OCI-LY3 (cell line): ENCODE data around the gene CDA.

Experiments used
- H2AFZ ChIP-seq: fragments of 200-600, 300-600 bp; shearing (Covaris generic); 2 replicates; pipeline ENCODE4 v1.6.0; 2014; ENCODE audit warnings: antibody characterized with exemption, low read depth, low read length
- H3K27ac ChIP-seq: fragments of 200-600, 300-600 bp; sonication (generic); 2 replicates; pipeline ENCODE4 v1.5.1; 2014; ENCODE audit warnings: mild to moderate bottlenecking, low read length, moderate library complexity, mixed read lengths
- H3K27me3 ChIP-seq: fragments of 200-600, 300-600 bp; sonication (generic); 2 replicates; pipeline ENCODE4 v1.6.1; 2014; ENCODE audit warnings: low read depth, low read length, mixed read lengths
- H3K36me3 ChIP-seq: fragments of 200-600, 300-600 bp; sonication (generic); replicated peaks from 2 replicates; pipeline ENCODE3; 2014; ENCODE audit warnings: low read depth, low read length, mixed read lengths
- H3K4me1 ChIP-seq: fragments of 300-600, 200-600 bp; sonication (generic); 2 replicates; pipeline ENCODE4 v1.6.1; 2014; ENCODE audit warnings: low read length, mixed read lengths
- H3K4me2 ChIP-seq: fragments of 200-600, 300-600 bp; sonication (generic); 2 replicates; pipeline ENCODE4 v1.6.1; 2014; ENCODE audit warnings: low read length, mixed read lengths
- H3K4me3 ChIP-seq: fragments of 300-600, 200-600 bp; sonication (generic); 2 replicates; pipeline ENCODE4 v1.5.1; 2014; ENCODE audit warnings: antibody characterized with exemption, mild to moderate bottlenecking, low read length, moderate library complexity
- H3K79me2 ChIP-seq: fragments of 300-600, 200-600 bp; shearing (Covaris generic); 2 replicates; pipeline ENCODE4 v1.6.1; 2014; ENCODE audit warnings: mild to moderate bottlenecking, low read length, mixed read lengths
- H3K9ac ChIP-seq: fragments of 300-600, 200-600 bp; shearing (Covaris generic); 2 replicates; pipeline ENCODE4 v1.6.0; 2014; ENCODE audit warnings: mild to moderate bottlenecking, low read length, moderate library complexity
- H3K9me3 ChIP-seq: fragments of 200-600, 300-600 bp; shearing (Covaris generic); 2 replicates; pipeline ENCODE4 v1.6.1; 2014; ENCODE audit warnings: low read length, mixed read lengths; ENCODE audit not compliant: insufficient read depth
- H4K20me1 ChIP-seq: fragments of 200-600, 300-600 bp; sonication (generic); 2 replicates; pipeline ENCODE4 v1.6.1; 2016; ENCODE audit warnings: low read length, mixed read lengths; ENCODE audit not compliant: insufficient read depth
- EZH2phosphoT487 ChIP-seq: fragments of 200-600 bp; shearing (Covaris generic); IDR thresholded peaks from 2 replicates; pipeline ENCODE4 v1.6.1; 2018; ENCODE audit warnings: antibody characterized with exemption, mixed run types, low read depth
- TF ChIP-seq, protein P1 (sequence below): fragments of 200-600, 300-600 bp; sonication (generic); IDR thresholded peaks from 2 replicates; pipeline ENCODE4 v1.5.1; 2014; ENCODE audit warnings: antibody characterized with exemption, low read length, low read depth

Gene CDA

DNA sequence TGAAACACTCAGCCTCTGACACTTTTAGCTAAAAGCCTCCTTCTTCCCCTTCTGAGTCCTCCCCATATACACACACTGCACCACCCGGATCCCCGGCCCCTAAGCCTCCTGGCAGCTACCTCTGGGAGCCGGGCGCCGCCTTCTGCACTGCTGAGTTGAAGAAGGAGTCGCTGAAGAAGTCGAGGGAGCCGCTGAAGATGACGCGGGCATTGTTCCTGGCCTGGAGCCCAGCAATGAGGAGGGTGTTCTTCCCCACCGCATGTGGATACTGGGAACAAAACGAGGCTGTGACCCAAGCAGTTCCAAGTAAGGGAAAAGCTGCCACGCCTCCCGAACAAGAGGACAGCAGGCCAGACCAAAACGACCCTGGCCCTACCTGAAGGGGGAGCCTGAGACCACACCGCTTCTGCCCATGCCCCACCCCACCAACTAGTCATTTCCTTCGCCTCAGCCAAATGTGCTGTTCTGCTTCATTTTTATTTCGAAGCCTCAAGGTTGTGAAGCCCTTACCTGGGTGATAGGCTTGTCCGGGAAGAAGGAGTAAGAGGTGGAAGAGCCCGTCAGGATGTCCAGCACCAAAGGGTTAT, 65.3 kb downstream of the CDA start:
- no peaks in the 10 kb centered on the region for H4K20me1 ChIP-seq

DNA sequence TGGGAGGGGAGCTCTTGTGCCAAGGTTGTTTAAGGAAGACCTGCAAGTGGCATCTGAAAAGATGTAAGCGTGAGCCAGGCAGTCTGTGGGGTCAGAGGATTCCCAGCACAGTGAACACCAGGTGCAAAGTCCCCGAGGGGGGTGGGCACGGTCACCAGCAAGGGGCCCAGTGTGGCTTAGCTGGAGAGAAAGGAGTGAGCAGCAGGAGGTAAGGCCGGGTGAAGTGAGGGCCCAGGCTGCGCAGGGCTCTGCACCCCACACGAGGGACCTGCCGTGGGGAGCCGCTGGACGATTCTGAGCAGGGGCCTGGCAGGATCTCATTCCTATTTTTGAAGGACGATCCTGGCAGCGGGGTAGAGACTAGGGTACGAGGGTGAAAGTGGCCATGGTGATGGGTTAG, 68.1 kb downstream of the CDA start:
- Histone ChIP-seq H3K4me2 (no peak overlapping the region), H3K9ac (no peak overlapping the region), H2AFZ (no peak overlapping the region), H3K27me3 (no peaks in the 10 kb centered on the region), H3K27ac (no peak overlapping the region), H3K4me1 (peaks cover 11% of the 10 kb centered on the region; the same call in 1 of the 2 replicates), H3K79me2 (peaks cover 45% of the 10 kb centered on the region), H3K36me3 (peaks cover 42% of the 10 kb centered on the region), H4K20me1 (no peaks in the 10 kb centered on the region), H3K4me3 (no peak overlapping the region), H3K9me3 (no peaks in the 10 kb centered on the region)
- no peak for TF ChIP-seq EZH2phosphoT487
- TF ChIP-seq, protein P1, sequence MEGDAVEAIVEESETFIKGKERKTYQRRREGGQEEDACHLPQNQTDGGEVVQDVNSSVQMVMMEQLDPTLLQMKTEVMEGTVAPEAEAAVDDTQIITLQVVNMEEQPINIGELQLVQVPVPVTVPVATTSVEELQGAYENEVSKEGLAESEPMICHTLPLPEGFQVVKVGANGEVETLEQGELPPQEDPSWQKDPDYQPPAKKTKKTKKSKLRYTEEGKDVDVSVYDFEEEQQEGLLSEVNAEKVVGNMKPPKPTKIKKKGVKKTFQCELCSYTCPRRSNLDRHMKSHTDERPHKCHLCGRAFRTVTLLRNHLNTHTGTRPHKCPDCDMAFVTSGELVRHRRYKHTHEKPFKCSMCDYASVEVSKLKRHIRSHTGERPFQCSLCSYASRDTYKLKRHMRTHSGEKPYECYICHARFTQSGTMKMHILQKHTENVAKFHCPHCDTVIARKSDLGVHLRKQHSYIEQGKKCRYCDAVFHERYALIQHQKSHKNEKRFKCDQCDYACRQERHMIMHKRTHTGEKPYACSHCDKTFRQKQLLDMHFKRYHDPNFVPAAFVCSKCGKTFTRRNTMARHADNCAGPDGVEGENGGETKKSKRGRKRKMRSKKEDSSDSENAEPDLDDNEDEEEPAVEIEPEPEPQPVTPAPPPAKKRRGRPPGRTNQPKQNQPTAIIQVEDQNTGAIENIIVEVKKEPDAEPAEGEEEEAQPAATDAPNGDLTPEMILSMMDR: no peak

More for the DNA sequence above, 65.3 kb downstream of the CDA start:
- Histone ChIP-seq H3K9ac (no peak overlapping the region), H2AFZ (no peak overlapping the region), H3K36me3 (peaks cover 44% of the 10 kb centered on the region), H3K27me3 (no peaks in the 10 kb centered on the region), H3K27ac (no peak overlapping the region), H3K79me2 (peaks cover 25% of the 10 kb centered on the region), H3K4me2 (no peak overlapping the region), H3K9me3 (no peaks in the 10 kb centered on the region), H3K4me3 (no peak overlapping the region), H3K4me1 (no peaks in the 10 kb centered on the region)
- no peak for TF ChIP-seq EZH2phosphoT487
- TF ChIP-seq, protein P1: no peak

DNA sequence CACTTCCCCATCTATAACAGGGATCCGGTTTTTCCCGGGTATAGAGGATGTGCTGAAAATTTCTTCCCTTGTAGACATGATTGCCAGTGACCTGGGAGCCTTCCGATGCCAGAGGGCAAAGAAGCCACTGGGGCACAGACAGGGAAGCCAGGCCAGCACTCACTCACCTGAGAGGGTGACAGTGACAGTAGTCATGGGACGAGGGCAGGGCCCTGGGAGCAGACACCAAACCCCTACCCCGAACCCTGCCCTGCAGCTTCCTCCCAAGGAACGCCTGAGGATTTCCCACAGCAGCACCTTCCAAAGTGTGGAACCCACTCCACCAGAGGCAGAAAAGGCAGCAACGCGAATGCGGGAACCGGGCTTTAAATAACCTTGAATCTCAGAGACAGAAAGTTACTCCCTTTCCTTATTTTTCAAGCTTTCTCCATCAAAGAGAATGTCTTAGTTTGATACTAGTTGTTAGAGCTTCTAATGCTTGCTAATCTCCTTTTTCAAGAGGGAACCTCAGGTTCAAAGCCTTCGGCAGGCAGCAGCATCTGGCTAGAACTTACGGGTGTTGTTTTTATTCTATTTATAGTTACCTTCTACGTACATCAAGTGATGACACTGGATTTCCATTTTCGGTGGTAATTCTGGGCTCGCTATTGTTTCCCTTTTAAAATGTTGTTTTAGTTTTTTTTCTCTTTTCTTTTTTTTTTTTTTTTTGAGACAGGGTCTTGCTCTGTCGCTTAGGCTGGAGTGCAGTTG, 69.4 kb downstream of the CDA start:
- Histone ChIP-seq H2AFZ (no peak overlapping the region), H3K9me3 (no peaks in the 10 kb centered on the region), H3K4me1 (peaks cover 11% of the 10 kb centered on the region; the same call in 1 of the 2 replicates), H3K4me3 (no peak overlapping the region), H3K27ac (no peak overlapping the region), H3K79me2 (peaks cover 45% of the 10 kb centered on the region), H3K9ac (no peak overlapping the region), H4K20me1 (no peaks in the 10 kb centered on the region), H3K27me3 (no peaks in the 10 kb centered on the region), H3K36me3 (peaks cover 32% of the 10 kb centered on the region), H3K4me2 (no peak overlapping the region)
- no peak for TF ChIP-seq EZH2phosphoT487
- TF ChIP-seq, protein P1: no peak

DNA sequence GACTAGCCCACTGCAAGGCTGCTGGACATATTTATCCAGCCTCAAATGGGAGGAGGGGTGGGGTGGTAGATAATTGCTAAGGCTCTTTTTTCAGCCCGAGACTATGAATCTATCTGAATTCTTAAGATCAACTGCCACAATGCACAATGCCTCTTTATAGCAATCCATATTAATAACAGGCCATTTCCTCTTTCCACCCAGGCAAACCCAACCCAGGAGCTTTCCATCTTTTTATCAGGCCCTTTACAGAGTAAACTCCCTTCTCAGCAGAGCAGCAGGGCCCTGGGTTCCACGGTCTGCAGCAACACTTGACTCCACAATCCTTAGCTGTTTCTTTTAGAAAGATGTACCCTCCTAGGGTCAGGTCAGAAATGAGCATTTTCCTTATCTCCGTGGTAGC, 71.5 kb downstream of the CDA start:
- H3K27me3 ChIP-seq: no peaks in the 10 kb centered on the region
- no peak overlapping the region for H2AFZ ChIP-seq
- H3K27ac ChIP-seq: peak overlapping the region; percentile 56
- H3K4me2 ChIP-seq: peak overlapping the region; percentile 71
- TF ChIP-seq, protein P1: no peak
- no peak for TF ChIP-seq EZH2phosphoT487
- H3K36me3 ChIP-seq: peaks cover 32% of the 10 kb centered on the region
- H3K4me3 ChIP-seq: peak overlapping the region; percentile 98
- H3K9ac ChIP-seq: peak overlapping the region; percentile 96
- no peaks in the 10 kb centered on the region for H4K20me1 ChIP-seq
- H3K9me3 ChIP-seq: no peaks in the 10 kb centered on the region
- H3K4me1 ChIP-seq: peaks cover 11% of the 10 kb centered on the region; the same call in 1 of the 2 replicates
- H3K79me2 ChIP-seq: peaks cover 45% of the 10 kb centered on the region
